GM10847 (cell line): ENCODE results near the gene SECISBP2.

ENCODE experiments used
- POLR2A ChIP-seq: IDR thresholded peaks from 2 replicates; pipeline ENCODE4 v1.6.1; 2011; ENCODE audit not compliant: insufficient read length; ENCODE audit errors: extremely low read depth

Gene SECISBP2, protein sequence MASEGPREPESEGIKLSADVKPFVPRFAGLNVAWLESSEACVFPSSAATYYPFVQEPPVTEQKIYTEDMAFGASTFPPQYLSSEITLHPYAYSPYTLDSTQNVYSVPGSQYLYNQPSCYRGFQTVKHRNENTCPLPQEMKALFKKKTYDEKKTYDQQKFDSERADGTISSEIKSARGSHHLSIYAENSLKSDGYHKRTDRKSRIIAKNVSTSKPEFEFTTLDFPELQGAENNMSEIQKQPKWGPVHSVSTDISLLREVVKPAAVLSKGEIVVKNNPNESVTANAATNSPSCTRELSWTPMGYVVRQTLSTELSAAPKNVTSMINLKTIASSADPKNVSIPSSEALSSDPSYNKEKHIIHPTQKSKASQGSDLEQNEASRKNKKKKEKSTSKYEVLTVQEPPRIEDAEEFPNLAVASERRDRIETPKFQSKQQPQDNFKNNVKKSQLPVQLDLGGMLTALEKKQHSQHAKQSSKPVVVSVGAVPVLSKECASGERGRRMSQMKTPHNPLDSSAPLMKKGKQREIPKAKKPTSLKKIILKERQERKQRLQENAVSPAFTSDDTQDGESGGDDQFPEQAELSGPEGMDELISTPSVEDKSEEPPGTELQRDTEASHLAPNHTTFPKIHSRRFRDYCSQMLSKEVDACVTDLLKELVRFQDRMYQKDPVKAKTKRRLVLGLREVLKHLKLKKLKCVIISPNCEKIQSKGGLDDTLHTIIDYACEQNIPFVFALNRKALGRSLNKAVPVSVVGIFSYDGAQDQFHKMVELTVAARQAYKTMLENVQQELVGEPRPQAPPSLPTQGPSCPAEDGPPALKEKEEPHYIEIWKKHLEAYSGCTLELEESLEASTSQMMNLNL

DNA sequence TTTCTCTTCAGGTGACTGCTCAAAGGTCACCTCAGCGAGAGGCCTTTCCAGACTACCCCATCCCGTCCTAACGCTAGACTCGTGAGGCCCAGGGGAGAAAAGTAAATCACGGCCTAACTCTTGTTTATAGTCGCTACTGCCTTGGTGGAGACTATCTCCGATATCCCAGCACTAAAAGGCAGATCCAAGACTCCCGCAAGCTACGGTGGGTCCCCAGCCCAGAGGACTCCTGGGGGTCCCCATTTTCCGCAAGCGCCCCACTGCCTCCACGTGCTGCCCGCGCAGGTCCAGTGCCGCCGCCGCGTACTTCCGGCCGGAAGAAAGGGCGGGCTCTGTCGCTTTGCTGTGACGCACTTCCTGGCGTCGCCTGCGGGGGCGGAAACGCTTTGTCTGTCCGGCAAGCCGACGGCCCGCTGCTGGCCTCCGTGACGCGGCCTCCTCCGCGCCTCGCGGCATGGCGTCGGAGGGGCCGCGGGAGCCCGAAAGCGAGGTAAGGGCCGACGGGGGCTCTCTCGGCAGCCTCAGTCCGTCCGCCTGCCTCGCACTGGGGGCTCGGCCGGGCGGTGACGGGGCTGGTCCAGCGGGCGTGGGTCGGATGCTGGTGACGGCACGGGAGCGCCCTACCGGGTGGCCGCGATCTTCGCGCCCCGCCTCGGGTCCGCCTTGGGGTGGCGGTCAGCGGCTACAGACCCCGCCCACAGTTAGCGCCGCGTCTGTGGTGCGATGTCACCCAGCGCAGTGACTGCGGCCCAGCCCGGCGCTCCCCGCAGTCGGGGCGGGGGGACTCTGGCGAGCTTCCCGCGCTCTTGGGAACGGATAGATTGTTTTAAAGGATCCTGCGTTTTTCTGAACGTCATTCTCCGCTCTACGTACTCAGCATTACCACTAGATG lies at the start of gene SECISBP2:
Gene SECISBP2, plus strand, starts transcription at position 378 of the 892 bp plus-strand sequence. Its CDS starts 77 bp downstream, at position 455.
- TF ChIP-seq POLR2A: peak; percentile 95

DNA sequence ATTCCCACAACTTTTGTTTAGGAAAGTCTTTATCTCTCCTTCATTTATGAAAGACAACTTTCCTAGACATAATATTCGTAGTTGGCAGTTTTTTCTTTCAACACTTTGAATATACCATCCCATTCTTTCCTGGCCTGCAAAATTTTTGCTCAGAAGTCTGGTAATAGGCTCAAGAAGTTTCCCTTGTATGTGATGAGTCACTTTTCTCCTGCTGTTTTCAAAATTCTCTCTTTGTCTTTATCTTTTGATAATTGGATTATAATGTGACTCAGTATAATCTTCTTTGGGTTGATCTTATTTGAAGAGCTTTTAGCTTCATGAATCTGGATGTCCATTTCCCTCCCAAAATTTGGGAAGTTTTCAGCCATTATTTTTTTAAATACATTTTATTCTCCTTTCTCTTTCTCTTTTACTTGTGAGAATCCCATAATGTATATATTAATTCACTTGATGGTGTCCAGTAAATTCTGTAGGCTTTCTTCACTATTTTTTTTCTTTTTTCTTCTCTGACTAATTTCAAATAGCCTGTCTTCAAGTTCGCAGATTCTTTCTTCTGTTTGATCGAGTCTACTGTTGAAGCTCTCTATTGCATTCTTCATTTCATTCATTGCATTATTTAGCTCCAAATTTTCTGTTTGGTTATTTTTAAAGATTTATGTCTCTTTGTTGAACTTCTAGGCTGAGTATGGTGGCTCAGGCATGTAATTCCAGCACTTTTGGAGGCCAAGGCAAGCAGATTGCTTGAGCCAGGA lies 44.6 kb upstream of the SECISBP2 start:
- TF ChIP-seq POLR2A: no peak

DNA sequence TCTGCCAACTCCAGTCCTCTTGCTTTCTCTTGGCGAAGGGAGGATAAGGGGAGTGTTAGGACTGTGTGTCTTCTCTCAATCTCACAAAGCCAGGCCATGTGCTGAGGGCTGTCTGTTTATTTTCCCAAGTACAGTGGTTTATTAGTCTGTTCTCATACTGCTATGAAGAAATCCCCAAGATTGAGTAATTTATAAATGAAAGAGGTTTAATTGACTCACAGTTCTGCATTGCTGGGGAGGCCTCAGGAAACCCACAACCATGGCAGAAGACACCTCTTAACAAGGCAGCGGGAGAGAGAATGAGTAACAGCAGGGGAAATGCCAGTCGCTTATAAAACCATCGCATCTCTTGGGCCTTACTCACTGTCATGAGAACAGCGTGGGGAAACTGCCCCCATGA lies 43.5 kb upstream of the SECISBP2 start:
- TF ChIP-seq POLR2A: no peak

DNA sequence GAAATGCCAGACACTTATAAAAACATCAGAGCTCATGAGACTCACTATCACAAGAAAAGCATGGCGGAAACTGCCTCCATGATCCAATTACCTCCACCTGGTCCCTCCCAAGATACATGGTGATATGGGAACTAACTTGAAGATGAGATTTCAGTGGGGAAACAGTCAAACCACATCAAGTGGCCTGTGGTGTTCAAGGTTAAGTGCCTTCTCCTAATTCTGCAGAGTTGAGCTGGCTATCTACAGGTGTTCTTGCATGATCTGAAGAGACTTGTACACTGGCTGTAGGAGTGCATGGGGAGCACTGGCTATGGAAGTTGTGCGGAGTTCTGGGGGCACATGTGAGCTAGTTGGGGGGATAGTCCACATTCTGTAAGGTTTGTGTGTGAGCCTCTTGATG lies 41.3 kb upstream of the SECISBP2 start:
- no peak for TF ChIP-seq POLR2A

DNA sequence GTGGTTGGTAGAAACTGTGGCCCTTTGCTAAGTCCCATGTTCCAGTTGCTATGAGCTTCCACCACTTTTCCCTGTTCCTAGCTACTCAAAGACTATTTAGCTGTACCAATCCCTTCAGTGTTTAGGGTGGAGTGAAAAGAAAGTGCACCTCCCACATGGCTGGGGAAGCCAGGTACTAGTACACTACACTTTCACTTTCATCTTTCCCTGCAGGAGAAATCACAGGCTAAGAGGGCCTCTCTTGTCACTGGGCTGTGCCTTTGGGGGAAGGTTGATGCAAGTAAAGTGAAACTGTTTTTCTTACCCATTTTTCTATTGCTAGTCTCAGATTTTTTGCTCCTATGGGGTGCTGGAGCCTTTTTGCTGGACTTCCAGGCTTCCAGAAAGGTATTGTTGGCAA lies 40.8 kb upstream of the SECISBP2 start:
- TF ChIP-seq POLR2A: no peak

DNA sequence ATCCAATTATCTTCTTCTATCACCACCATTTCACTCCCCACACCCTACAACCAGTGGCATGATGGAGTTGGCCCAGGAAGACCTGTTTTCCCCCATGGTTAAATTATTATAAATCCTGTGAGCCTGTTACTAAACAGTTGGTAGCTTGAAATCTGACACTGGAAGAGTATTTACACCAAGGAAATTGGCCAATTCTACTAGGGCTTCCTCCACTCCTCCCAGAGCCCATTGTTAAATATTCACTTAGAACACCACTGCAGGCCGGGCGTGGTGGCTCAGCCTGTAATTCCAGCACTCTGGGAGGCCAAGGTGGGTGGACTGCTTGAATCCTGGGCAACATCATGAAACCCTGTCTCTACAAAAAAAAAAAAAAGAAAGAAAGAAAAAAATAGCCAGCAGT lies 39.7 kb upstream of the SECISBP2 start:
- TF ChIP-seq POLR2A: no peak

DNA sequence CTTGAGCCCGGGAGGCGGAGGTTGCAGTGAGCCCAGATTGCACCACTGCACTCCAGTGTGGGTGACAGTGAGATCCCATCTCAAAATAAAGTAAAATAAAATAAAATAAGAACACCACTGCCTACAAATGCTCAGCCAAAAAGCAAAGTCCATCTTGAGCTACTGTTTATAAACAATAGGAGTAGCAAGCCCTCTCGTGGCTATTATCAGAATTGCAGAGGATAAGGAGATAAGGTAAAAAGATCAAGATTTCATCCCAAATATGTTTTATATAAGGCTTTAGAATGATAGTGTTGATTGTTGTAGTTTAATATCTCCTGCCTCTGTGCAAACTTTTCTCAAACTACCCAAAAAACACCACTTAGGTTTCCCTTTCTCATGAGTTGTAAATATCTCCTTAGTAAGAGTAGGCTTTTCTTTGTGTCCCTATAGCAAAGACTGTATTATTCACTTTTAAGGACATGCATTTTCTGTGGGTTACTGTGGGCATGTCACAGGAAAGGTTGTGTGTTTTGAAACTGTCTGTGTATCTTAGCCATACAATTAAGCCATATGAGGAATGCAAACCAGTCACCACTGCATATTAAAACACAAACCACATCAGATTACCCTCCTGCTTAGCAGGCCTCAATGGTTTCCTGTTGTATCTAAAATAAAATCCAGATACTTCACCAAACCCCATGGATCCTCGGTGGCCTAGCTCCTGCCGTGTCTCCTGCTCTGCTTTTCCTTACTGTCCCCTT lies 39.1 kb upstream of the SECISBP2 start:
- no peak for TF ChIP-seq POLR2A

DNA sequence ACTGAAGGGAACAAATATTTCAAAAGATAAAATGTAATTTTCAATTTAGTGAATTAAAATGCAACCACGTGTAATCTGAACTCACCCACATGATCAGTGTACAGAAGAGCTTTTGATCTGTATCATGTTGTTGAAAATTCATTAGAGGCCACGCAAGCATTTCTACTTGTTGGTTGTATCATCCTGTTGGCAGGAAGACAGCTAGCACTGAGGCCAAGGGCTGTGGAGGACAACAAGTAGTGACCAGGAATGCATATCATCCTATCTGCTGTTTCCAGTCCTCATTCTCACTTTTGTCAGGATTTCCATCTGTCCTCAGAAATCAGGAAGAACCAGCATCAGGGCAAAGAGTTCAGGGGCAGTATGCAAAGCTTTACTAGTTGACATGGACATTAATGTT lies 37.2 kb upstream of the SECISBP2 start:
- TF ChIP-seq POLR2A: no peak

DNA sequence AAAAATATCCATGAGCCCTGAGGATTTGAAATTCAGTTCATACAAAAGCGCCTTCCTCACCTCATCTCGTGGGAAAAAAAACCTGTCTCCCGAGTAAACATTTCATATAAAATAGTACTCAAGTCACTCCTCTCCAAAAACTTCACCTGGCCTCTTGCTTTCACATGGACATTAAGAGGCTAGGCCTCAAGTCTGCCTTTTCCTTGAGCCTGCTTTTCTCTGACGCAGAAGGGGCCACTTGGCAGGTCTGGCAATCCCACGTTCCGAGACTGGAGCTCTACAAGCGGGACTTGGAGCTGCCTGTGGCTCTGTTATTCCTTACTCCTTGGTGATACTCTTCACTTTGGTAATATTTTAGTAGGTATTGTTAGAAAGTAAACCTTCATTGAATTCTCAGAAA lies 34.2 kb upstream of the SECISBP2 start:
- TF ChIP-seq POLR2A: no peak

DNA sequence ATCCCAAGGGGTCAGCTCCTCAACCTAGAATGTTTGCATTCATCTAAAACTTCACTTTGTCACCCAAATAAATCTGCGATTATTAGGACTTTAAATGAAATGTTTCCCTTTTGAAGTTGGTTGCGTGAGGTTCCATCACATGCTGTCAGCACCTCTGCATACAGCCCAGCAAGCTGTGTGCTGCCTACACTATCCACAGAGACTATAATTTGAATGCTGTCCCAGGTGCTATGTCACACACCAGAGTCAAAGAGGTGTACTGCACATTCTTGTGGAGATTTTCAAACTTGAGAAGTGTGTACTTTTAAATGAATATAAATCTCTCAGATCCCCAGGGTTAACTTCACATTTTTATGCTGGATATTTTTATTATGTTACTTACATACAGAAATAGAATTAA lies 26.6 kb upstream of the SECISBP2 start:
- TF ChIP-seq POLR2A: no peak

DNA sequence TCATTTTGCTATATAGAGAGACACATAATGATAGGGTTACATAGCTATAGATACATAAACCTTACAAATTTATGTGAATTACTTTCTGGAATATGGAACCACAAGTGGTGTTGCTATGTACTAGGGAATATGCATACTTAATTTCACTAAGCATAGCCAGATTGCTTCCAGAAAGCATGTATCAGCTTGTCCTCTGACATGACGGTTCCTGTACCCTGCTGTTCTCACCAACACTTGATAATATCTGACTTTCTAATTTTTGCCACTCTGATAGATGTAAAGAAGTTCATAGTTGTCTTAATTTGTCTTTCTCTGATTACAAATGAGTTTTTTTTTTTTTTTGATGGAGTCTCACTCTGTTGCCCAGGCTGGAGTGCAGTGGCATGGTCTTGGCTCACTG lies 25.3 kb upstream of the SECISBP2 start:
- TF ChIP-seq POLR2A: no peak

DNA sequence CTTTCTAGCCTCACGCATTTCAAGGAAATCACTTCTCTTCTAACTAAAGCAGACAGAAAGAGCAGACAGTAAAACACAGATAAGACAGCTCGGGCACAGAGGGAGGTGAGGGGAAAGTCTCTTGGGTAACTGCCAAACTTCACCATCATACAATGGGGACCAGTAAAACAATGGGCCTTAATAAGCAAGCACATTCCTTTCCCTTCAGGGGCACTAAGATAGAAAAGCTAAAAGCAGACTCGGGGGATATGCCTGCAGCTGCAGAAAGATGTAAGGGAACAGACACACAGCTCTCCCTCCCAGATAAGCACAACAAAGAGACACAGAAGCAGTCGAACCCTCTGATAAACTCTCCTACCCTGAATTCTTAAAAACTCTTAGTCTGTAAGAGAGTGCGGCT lies 22.9 kb upstream of the SECISBP2 start:
- no peak for TF ChIP-seq POLR2A

DNA sequence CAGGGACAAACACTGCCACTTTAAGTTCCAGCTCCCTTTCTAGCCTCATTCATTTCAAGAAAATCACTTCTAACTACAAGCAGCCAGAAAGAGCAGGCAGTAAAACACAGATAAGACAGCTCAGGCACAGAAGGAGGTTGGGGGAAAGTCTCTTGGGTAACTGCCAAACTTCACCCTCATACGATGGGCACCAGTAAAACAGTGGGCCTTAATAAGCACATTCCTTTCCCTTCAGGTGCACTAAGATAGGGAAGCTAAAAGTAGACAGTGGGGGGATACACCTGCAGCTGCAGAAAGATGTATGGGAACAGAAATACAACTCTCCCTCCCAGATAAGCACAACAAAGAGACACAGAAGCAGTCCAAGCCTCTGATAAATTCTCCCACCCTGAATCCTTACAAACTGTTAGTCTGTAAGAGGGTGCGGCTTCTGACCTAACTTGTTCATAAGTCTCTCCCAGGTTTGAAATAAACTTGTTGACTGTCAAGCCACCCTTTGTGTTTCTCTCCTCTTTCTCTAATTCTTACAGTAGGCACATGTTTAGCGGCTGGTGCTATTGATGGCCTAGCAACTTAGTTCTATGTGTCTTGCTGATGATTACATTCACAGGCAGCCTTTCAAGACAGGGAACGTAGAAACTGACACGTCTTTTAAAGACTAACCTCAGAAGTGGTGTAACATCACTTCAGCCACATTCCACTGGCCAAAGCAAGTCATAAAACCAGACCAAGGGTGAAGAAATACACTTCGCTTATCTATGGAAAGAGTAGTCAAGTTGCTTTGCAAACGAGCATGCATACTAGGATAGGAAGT lies 14.1 kb upstream of the SECISBP2 start:
- no peak for TF ChIP-seq POLR2A
